ENCODE data around the gene MYL3.
"Not testable (repeated sequence)": the region's sequence is repeated elsewhere in the genome, so short reads cannot be mapped to it uniquely, and the experiment has no call there.

Gene MYL3

GRCh38 chr3:46824211-46824970 lies 38.9 kb downstream of the MYL3 start:
- DNase-seq, result no peak

- DNase-seq, result not testable (repeated sequence)
These were observed 39.9 kb downstream of the MYL3 start for GRCh38 chr3:46823314-46823713.

- DNase-seq, result no peak
These were observed 41.7 kb downstream of the MYL3 start for GRCh38 chr3:46821553-46821952.

GRCh38 chr3:46820852-46821251 lies 42.4 kb downstream of the MYL3 start:
- DNase-seq, result no peak

- DNase-seq, result peak; percentile 51 to 65 (median 60)
These were observed 50.9 kb downstream of the MYL3 start for GRCh38 chr3:46812237-46812791.

GRCh38 chr3:46811615-46812236 lies 51.5 kb downstream of the MYL3 start:
- no peak for DNase-seq

- DNase-seq, result not testable (repeated sequence)
These were observed 54.5 kb downstream of the MYL3 start for GRCh38 chr3:46808766-46809165.

Measured in T-helper 1 cell (primary cell).